GM12878 (cell line): ENCODE results near the gene CHID1.

Experiments
- BCL11A ChIP-seq: IDR thresholded peaks from 2 replicates; pipeline ENCODE4 v1.6.1; 2011; ENCODE audit warnings: low read depth, low read length
- BHLHE40 ChIP-seq, 2 experiments: fragments of 450-650 bp in 1 of 2; IDR thresholded peaks; 2 replicates each; pipeline ENCODE4 v1.6.1; 2011 to 2017; ENCODE audit warnings: low read depth in 2 of 2, borderline replicate concordance in 1 of 2, improper control_type of control experiment in 1 of 2, low read length in 1 of 2, mild to moderate bottlenecking in 1 of 2
- EP300 ChIP-seq, 2 experiments: fragments of 150-350 bp in 1 of 2; IDR thresholded peaks; 2 replicates each; pipeline ENCODE4 v1.6.1; 2011 to 2012; ENCODE audit warnings: low read depth in 2 of 2, low read length in 2 of 2, borderline replicate concordance in 1 of 2, improper control_type of control experiment in 1 of 2, inconsistent platforms in 1 of 2; ENCODE audit not compliant: control insufficient read depth in 1 of 2
- EZH2 ChIP-seq: IDR thresholded peaks from 2 replicates; pipeline ENCODE4 v1.6.1; 2012; ENCODE audit warnings: low read depth, mild to moderate bottlenecking, control low read depth, inconsistent platforms, low read length, borderline replicate concordance; ENCODE audit not compliant: control insufficient read depth
- NFYB ChIP-seq: IDR thresholded peaks from 2 replicates; pipeline ENCODE4 v1.6.1; 2011; ENCODE audit warnings: low read depth, mild to moderate bottlenecking, low read length, improper control_type of control experiment, moderate library complexity; ENCODE audit not compliant: insufficient read depth
- NRF1 ChIP-seq: conservative IDR thresholded peaks from 2 replicates; pipeline ENCODE4 v1.6.1; 2011; ENCODE audit warnings: mild to moderate bottlenecking, low read depth, low read length, improper control_type of control experiment
- POLR2AphosphoS5 ChIP-seq: IDR thresholded peaks from 2 replicates; pipeline ENCODE4 v1.6.1; 2011; ENCODE audit warnings: mild to moderate bottlenecking, low read length, inconsistent platforms
- RCOR1 ChIP-seq: conservative IDR thresholded peaks from 2 replicates; pipeline ENCODE4 v1.6.1; 2012; ENCODE audit warnings: low read depth, low read length, improper control_type of control experiment
- TAF1 ChIP-seq: IDR thresholded peaks from 2 replicates; pipeline ENCODE4 v1.6.1; 2011; ENCODE audit warnings: mild to moderate bottlenecking, low read depth, low read length, borderline replicate concordance
- YY1 ChIP-seq: IDR thresholded peaks from 2 replicates; pipeline ENCODE4 v1.6.1; 2011; ENCODE audit warnings: low read depth, mild to moderate bottlenecking, low read length
- TF ChIP-seq, protein P1 (sequence below), 3 experiments: IDR thresholded peaks in 2 of 3; conservative IDR thresholded peaks in 1 of 3; 2 replicates each; pipeline ENCODE4 v1.5.1; 2011; ENCODE audit warnings: low read depth in 3 of 3, low read length in 3 of 3, mild to moderate bottlenecking in 3 of 3, control low read depth in 2 of 3, moderate library complexity in 2 of 3, inconsistent platforms in 1 of 3, mixed read lengths in 1 of 3; ENCODE audit not compliant: control insufficient read depth in 2 of 3, insufficient read depth in 1 of 3; ENCODE audit errors: extremely low read depth in 1 of 3
- TF ChIP-seq, protein P2 (sequence below): fragments of 450-650 bp; IDR thresholded peaks from 2 replicates; pipeline ENCODE4 v1.6.1; 2018; ENCODE audit warnings: borderline replicate concordance, mild to moderate bottlenecking; ENCODE audit not compliant: partially characterized antibody
- TF ChIP-seq, protein P3 (sequence below): fragments of 450-650 bp; IDR thresholded peaks from 2 replicates; pipeline ENCODE4 v1.6.1; 2016; ENCODE audit warnings: mild to moderate bottlenecking, moderate library complexity, borderline replicate concordance

DNA sequence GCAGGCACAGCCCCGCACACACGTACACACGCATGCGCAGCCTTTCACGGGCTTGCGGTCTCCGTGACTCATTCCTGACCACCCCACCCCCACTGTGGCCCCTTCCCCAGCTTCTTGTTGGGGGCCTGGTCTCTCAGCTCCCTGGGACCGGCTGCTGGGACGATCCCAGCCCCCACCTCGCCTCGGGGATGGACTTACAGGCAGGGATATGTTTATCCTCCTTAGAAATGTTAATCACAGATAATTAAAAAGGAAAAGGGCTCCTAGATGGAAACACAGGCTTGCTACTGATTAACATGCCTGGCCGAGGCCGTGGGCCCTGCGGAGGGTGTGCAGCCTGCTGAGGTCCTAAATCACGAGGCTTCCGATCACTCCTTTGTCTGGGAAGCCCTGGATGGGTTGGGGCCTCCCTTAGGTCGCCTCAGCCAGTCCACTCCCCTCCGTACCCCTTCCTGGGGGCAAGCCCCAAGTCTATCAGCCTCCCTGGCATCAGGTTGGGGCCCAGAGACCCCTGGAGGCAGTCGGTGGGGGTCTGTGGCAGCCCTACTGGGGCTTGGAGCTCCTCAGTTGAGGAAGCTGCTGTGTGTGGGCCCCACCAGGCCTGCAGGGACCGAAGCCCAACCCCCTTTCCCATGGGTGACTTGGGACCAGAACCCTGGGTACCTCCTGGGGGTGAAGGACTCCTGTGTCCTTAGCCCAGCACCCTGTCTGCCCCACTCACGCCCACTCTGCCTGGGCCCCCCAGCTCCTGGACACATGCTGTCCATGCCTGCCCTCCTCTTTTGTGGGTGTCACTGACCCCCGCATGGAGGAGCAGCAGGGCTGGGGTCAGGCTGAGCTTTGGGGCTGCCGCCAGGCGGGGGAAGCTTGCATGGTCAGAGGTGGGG, 47.3 kb downstream of the CHID1 start:
- TF ChIP-seq, protein P1, sequence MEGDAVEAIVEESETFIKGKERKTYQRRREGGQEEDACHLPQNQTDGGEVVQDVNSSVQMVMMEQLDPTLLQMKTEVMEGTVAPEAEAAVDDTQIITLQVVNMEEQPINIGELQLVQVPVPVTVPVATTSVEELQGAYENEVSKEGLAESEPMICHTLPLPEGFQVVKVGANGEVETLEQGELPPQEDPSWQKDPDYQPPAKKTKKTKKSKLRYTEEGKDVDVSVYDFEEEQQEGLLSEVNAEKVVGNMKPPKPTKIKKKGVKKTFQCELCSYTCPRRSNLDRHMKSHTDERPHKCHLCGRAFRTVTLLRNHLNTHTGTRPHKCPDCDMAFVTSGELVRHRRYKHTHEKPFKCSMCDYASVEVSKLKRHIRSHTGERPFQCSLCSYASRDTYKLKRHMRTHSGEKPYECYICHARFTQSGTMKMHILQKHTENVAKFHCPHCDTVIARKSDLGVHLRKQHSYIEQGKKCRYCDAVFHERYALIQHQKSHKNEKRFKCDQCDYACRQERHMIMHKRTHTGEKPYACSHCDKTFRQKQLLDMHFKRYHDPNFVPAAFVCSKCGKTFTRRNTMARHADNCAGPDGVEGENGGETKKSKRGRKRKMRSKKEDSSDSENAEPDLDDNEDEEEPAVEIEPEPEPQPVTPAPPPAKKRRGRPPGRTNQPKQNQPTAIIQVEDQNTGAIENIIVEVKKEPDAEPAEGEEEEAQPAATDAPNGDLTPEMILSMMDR (IDR thresholded peaks at IDR 0.05 in 2 of 3, conservative IDR thresholded peaks at IDR 0.05 in 1 of 3; ENCODE audit: control insufficient read depth in 2 of 3, extremely low read depth in 1 of 3, insufficient read depth in 1 of 3, low read depth in 3 of 3, low read length in 3 of 3), result no peak
- TF ChIP-seq NRF1, result no peak
- TF ChIP-seq, protein P2, sequence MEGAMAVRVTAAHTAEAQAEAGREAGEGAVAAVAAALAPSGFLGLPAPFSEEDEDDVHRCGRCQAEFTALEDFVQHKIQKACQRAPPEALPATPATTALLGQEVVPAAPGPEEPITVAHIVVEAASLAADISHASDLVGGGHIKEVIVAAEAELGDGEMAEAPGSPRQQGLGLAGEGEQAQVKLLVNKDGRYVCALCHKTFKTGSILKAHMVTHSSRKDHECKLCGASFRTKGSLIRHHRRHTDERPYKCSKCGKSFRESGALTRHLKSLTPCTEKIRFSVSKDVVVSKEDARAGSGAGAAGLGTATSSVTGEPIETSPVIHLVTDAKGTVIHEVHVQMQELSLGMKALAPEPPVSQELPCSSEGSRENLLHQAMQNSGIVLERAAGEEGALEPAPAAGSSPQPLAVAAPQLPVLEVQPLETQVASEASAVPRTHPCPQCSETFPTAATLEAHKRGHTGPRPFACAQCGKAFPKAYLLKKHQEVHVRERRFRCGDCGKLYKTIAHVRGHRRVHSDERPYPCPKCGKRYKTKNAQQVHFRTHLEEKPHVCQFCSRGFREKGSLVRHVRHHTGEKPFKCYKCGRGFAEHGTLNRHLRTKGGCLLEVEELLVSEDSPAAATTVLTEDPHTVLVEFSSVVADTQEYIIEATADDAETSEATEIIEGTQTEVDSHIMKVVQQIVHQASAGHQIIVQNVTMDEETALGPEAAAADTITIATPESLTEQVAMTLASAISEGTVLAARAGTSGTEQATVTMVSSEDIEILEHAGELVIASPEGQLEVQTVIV, result no peak
- TF ChIP-seq BHLHE40 (IDR thresholded peaks at IDR 0.05; ENCODE audit: borderline replicate concordance in 1 of 2, low read depth in 2 of 2, low read length in 1 of 2), result no peak
- no peak for TF ChIP-seq RCOR1
- no peak for TF ChIP-seq TAF1
- no peak for TF ChIP-seq EP300 (IDR thresholded peaks at IDR 0.05; ENCODE audit: borderline replicate concordance in 1 of 2, control insufficient read depth in 1 of 2, low read depth in 2 of 2, low read length in 2 of 2)
- no peak for TF ChIP-seq NFYB
- no peak for TF ChIP-seq YY1
- no peak for TF ChIP-seq BCL11A
- no peak for TF ChIP-seq EZH2
- TF ChIP-seq, protein P3, sequence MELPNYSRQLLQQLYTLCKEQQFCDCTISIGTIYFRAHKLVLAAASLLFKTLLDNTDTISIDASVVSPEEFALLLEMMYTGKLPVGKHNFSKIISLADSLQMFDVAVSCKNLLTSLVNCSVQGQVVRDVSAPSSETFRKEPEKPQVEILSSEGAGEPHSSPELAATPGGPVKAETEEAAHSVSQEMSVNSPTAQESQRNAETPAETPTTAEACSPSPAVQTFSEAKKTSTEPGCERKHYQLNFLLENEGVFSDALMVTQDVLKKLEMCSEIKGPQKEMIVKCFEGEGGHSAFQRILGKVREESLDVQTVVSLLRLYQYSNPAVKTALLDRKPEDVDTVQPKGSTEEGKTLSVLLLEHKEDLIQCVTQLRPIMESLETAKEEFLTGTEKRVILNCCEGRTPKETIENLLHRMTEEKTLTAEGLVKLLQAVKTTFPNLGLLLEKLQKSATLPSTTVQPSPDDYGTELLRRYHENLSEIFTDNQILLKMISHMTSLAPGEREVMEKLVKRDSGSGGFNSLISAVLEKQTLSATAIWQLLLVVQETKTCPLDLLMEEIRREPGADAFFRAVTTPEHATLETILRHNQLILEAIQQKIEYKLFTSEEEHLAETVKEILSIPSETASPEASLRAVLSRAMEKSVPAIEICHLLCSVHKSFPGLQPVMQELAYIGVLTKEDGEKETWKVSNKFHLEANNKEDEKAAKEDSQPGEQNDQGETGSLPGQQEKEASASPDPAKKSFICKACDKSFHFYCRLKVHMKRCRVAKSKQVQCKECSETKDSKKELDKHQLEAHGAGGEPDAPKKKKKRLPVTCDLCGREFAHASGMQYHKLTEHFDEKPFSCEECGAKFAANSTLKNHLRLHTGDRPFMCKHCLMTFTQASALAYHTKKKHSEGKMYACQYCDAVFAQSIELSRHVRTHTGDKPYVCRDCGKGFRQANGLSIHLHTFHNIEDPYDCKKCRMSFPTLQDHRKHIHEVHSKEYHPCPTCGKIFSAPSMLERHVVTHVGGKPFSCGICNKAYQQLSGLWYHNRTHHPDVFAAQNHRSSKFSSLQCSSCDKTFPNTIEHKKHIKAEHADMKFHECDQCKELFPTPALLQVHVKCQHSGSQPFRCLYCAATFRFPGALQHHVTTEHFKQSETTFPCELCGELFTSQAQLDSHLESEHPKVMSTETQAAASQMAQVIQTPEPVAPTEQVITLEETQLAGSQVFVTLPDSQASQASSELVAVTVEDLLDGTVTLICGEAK, result no peak
- no peak for TF ChIP-seq POLR2AphosphoS5
